MCF 10A (cell line): Measurements from ENCODE around the gene EGF. TPM values are rescaled to one million over a fixed set of nuclear protein-coding genes. Genes with fewer than 3 reads are reported as not detected.

Source experiments
- BruUV-seq: library from RNA; stranded (reverse); fragments of 400-500 nt; replicated peaks from 2 replicates; lab custom pipeline; 2021; lab: Mats Ljungman, UMichigan
- CTCF ChIA-PET: fragments of 300-600 bp; sonication (Branson Sonifier 250); formaldehyde crosslinking; extraction: SDS; loops from one replicate; lab custom pipeline; 2021; ENCODE audit warnings: antibody characterized with exemption, inconsistent platforms; lab: Yijun Ruan, JAX
- POLR2A ChIA-PET: fragments of 300-600, 350-650 bp; sonication (Branson Sonifier 250); formaldehyde crosslinking; extraction: SDS; loops from one replicate; lab custom pipeline; 2020; ENCODE audit warnings: antibody characterized with exemption, inconsistent platforms; lab: Yijun Ruan, JAX
- DNase-seq: peaks from one replicate; pipeline ENCODE4 v3.0.0-alpha.2; 2018; ENCODE audit not compliant: unreplicated experiment
- H3K27ac Mint-ChIP-seq: one replicate; pipeline ENCODE4 v1.8.0; 2022; ENCODE audit warnings: mild to moderate bottlenecking, low read depth, mixed read lengths; ENCODE audit not compliant: unreplicated experiment
- H3K27me3 Mint-ChIP-seq: one replicate; pipeline ENCODE4 v1.8.0; 2022; ENCODE audit warnings: mixed read lengths; ENCODE audit not compliant: insufficient read depth, unreplicated experiment
- H3K36me3 Mint-ChIP-seq: one replicate; pipeline ENCODE4 v1.8.0; 2022; ENCODE audit warnings: mild to moderate bottlenecking, moderate library complexity, mixed read lengths; ENCODE audit not compliant: insufficient read depth, unreplicated experiment
- H3K4me1 Mint-ChIP-seq: one replicate; pipeline ENCODE4 v1.8.0; 2022; ENCODE audit warnings: mixed read lengths; ENCODE audit not compliant: insufficient read depth, unreplicated experiment
- H3K4me3 Mint-ChIP-seq: one replicate; pipeline ENCODE4 v1.8.0; 2022; ENCODE audit warnings: mild to moderate bottlenecking, moderate library complexity, mixed read lengths; ENCODE audit not compliant: unreplicated experiment
- H3K9me3 Mint-ChIP-seq: one replicate; pipeline ENCODE4 v1.8.0; 2022; ENCODE audit warnings: mixed read lengths; ENCODE audit not compliant: unreplicated experiment
- intact Hi-C: fragments of 100-400 bp; cut with micrococcal nuclease; formaldehyde crosslinking; loops from 2 replicates; pipeline ENCODE4 v1.14.1; 2022
- total RNA-seq: library from RNA; stranded (reverse); gene quantifications from 2 replicates; pipeline ENCODE4 v1.2.3, GENCODE V29; 2022
- TF ChIP-seq, protein P1 (sequence below): fragments of 200-600 bp; IDR thresholded peaks from one replicate; pipeline ENCODE4 v1.8.0; 2022; ENCODE audit warnings: antibody characterized with exemption, mild to moderate bottlenecking; ENCODE audit not compliant: unreplicated experiment

The EGF gene
- total RNA-seq, 1 experiment from 2014 or later: 0.12 TPM

DNA sequence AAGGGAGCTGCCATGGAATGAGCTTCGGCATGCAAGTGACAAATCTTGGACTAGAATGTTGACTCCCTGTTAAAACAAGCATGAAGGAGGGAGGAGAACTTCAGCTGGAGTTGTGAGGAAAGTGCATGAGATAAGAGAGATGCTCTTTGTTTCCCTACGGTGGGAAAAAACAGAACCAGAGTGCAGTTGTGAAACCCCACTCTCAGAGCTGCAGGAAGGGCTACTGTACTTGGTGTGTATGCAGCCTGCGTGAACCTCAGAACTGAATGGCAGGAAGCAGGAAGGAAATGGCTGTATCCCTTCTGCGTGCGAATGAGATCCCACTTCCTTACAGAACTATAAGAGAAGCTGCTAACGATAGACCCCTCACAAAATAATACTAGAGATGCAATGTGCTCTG lies 57.2 kb downstream of the EGF start:
- POLR2A ChIA-PET: interaction anchor here (0.6 kb wide), 1 partner anchor 362 kb away, joined by 3 read pairs; no protein-coding TSS in a partner anchor
- TF ChIP-seq, protein P1, sequence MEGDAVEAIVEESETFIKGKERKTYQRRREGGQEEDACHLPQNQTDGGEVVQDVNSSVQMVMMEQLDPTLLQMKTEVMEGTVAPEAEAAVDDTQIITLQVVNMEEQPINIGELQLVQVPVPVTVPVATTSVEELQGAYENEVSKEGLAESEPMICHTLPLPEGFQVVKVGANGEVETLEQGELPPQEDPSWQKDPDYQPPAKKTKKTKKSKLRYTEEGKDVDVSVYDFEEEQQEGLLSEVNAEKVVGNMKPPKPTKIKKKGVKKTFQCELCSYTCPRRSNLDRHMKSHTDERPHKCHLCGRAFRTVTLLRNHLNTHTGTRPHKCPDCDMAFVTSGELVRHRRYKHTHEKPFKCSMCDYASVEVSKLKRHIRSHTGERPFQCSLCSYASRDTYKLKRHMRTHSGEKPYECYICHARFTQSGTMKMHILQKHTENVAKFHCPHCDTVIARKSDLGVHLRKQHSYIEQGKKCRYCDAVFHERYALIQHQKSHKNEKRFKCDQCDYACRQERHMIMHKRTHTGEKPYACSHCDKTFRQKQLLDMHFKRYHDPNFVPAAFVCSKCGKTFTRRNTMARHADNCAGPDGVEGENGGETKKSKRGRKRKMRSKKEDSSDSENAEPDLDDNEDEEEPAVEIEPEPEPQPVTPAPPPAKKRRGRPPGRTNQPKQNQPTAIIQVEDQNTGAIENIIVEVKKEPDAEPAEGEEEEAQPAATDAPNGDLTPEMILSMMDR: no peak

DNA sequence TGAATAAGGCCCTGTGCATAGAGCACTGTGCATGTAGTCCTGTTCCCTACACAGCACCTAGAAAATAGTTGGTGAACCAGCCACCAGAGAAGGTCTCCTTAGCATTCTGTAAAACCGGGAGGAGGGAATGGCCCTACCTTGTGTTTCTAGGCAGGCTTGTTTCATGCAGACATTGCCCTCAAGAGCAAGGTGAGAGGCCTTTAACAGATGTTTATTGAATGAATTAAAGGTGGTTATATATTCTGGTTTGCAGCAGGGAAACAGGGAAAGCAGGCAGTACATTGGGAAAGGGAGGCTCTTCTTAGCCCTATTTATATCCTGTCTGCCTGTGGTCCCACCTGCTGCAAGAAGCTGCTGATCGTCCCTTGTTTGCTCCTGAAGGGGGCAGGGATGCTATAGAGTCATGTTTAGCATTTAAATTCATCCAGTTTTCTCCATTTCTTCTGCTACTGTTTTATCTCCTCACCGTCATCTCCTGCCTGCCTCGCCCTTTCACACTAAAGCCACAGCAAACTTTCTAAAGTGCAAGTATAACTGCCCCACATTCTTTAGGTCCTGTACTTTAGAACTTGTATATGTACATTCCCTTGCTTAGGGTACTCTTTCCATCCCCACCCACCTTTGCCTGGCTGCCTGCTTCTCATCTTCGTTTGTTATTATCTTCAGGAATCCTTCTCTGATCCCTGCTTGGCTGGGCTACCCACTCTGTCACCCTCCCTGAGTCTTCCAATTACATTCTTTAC lies 60.3 kb downstream of the EGF start:
- ChIA-PET CTCF (no interaction called here), POLR2A (interaction anchor here (0.6 kb wide), 1 partner anchor 559 kb away, joined by 4 read pairs; no protein-coding TSS in a partner anchor)
- TF ChIP-seq, protein P1: no peak
- no peaks in the 10 kb centered on the region for H3K27me3 Mint-ChIP-seq
- DNase-seq: no peak
- H3K4me3 Mint-ChIP-seq: no peak overlapping the region
- H3K4me1 Mint-ChIP-seq: no peaks in the 10 kb centered on the region
- no peaks in the 10 kb centered on the region for H3K36me3 Mint-ChIP-seq
- intact Hi-C loops: no loop called here
- H3K27ac Mint-ChIP-seq: no peak overlapping the region
- BruUV-seq: no TSS peak
- no peaks in the 10 kb centered on the region for H3K9me3 Mint-ChIP-seq

More for the DNA sequence above, 57.2 kb downstream of the EGF start:
- no TSS peak for BruUV-seq
- no peak overlapping the region for H3K4me3 Mint-ChIP-seq
- no peaks in the 10 kb centered on the region for H3K27me3 Mint-ChIP-seq
- no peaks in the 10 kb centered on the region for H3K36me3 Mint-ChIP-seq
- no peaks in the 10 kb centered on the region for H3K4me1 Mint-ChIP-seq
- no peak for DNase-seq
- no peak overlapping the region for H3K27ac Mint-ChIP-seq
- no peaks in the 10 kb centered on the region for H3K9me3 Mint-ChIP-seq
- intact Hi-C loops: no loop called here
- CTCF ChIA-PET: interaction anchor here (0.6 to 1.5 kb wide), 5 partner anchors 9 to 1646 kb away, joined by 3 to 5 read pairs (median 3); partner anchors contain the start of gene RRH

DNA sequence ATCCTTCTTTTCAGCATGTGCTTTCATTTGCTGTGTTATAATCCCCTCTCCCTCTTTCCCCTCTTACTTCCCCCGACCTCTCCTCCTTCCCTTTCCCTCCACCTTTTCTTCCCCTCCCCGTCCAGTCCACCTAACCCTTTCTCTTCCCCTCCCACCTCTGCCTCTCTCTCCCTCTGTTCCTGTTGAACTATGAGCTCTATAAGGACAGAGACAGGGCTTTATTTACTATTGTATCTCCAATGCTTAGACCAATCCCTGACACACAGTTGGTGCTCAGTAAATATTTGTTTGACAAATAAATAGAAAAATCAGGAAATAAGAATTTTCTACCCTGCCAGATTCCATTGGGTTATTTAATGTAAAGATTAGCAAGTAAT lies 60.8 kb downstream of the EGF start:
- CTCF ChIA-PET: no interaction called here
- Mint-ChIP-seq H3K4me3 (no peak overlapping the region), H3K27ac (no peak overlapping the region), H3K4me1 (no peaks in the 10 kb centered on the region), H3K9me3 (no peaks in the 10 kb centered on the region), H3K27me3 (no peaks in the 10 kb centered on the region), H3K36me3 (no peaks in the 10 kb centered on the region)
- BruUV-seq: no TSS peak
- TF ChIP-seq, protein P1: no peak
- no peak for DNase-seq
- POLR2A ChIA-PET: interaction anchor here (0.6 kb wide), 1 partner anchor 559 kb away, joined by 4 read pairs; no protein-coding TSS in a partner anchor
- intact Hi-C loops: no loop called here

DNA sequence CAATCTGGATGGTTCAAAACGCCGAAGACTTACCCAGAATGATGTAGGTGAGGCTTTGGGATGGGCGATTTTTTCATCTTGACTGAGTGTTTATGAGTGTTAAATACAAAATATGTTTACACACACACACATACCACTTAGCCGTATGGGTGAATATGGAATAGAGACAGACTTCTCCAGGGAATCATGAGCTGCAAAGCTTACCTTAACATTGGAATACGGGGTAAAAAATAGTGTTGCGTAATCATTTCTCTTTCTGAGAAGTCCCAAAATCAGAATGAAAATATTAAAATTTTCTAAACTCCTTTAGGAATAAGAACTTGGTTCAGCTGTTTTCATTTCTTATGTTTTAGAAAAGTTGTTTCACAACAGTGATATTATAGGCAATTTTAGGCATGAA lies 63.5 kb downstream of the EGF start:
- ChIA-PET CTCF (interaction anchor here (0.6 to 5.3 kb wide), 9 partner anchors 10 to 556 kb away, joined by 3 to 19 read pairs (median 4); no protein-coding TSS in a partner anchor), POLR2A (no interaction called here)
- H3K27me3 Mint-ChIP-seq: no peaks in the 10 kb centered on the region
- TF ChIP-seq, protein P1: no peak
- H3K4me3 Mint-ChIP-seq: no peak overlapping the region
- DNase-seq: no peak
- no peak overlapping the region for H3K27ac Mint-ChIP-seq
- no peaks in the 10 kb centered on the region for H3K9me3 Mint-ChIP-seq
- no peaks in the 10 kb centered on the region for H3K4me1 Mint-ChIP-seq
- no peaks in the 10 kb centered on the region for H3K36me3 Mint-ChIP-seq
- intact Hi-C loops: no loop called here
- BruUV-seq: no TSS peak
